ENCODE measurements around the gene MOGAT2. TPM values are rescaled to one million over a fixed set of nuclear protein-coding genes. Genes with fewer than 3 reads are reported as not detected.

Gene MOGAT2
- total RNA-seq, 5 donors from 2014 or later (not counting 1 experiment from before 2014, with no cell fraction given) = 0.23 TPM; not detected in 4

GRCh38 chr11:75725547-75726320, 8.1 kb downstream of the MOGAT2 start:
- no peak overlapping the region for H3K4me3 Mint-ChIP-seq
- no peaks in the 10 kb centered on the region for H3K36me3 Mint-ChIP-seq
- H3K9me3 Mint-ChIP-seq = no peaks in the 10 kb centered on the region
- Histone ChIP-seq H3K4me3 (ENCODE audit: control insufficient read depth in 1 of 2, extremely low read depth in 1 of 2, low read length in 1 of 2) (no peak overlapping the region), H3K9me3 (no peaks in the 10 kb centered on the region), H3K36me3 (ENCODE audit: control insufficient read depth in 2 of 2, extremely low read depth in 1 of 2, insufficient read depth in 1 of 2, low read length in 1 of 2) (no peaks in the 10 kb centered on the region), H3K4me1 (ENCODE audit: control insufficient read depth in 1 of 2, extremely low read depth in 1 of 2, insufficient read depth in 2 of 2, low read length in 2 of 2) (no peaks in the 10 kb centered on the region), H3K27me3 (replicated peaks in 1 of 2; ENCODE audit: control insufficient read depth in 2 of 2, extremely low read depth in 1 of 2, insufficient read depth in 2 of 2, low read length in 1 of 2) (peaks cover 0 to 2% of the 10 kb centered on the region in 2 experiments), H3K27ac (ENCODE audit: low read length) (no peak overlapping the region)
- DNase-seq = no peak
- H3K27me3 Mint-ChIP-seq = no peaks in the 10 kb centered on the region
- no peaks in the 10 kb centered on the region for H3K4me1 Mint-ChIP-seq
- POLR2A ChIA-PET = no interaction called here
- H3K27ac Mint-ChIP-seq = no peak overlapping the region
- CTCF ChIA-PET = no interaction called here
- WGBS (ENCODE audit: insufficient coverage) = 92% methylated on average over 10 of the region's 13 CpGs
- ATAC-seq (replicated peaks in 1 of 4) = no peak

DNA sequence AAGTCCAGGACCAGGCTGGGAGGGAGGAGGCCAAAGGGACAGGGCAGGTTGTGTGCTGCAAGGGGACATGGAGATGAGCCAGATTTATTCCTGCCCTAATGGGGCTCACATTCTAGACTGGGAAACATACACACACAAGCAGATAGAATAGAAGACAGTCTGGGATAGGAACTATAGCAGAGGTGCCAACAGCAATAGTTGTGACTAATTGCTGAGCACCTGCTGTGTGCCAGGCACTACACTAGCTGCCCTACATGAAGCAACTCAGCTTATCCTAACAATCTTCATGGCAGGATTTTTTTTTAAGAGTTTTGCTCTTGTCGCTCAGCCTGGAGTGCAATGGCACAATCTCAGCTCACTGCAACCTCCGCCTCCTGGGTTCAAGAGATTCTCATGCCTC, 11.4 kb downstream of the MOGAT2 start:
- H3K27me3 Mint-ChIP-seq = peaks cover 9 to 12% of the 10 kb centered on the region in 2 donors
- no peak overlapping the region for H3K4me3 ChIP-seq (ENCODE audit: control insufficient read depth in 1 of 2, extremely low read depth in 1 of 2, low read length in 1 of 2)
- 86% methylated on average over 1 of the region's 2 CpGs for WGBS (ENCODE audit: insufficient coverage)

GRCh38 chr11:75731095-75731494, 13.5 kb downstream of the MOGAT2 start:
- Mint-ChIP-seq H3K4me3 (no peak overlapping the region), H3K27me3 (peaks cover 12 to 15% of the 10 kb centered on the region in 2 donors), H3K27ac (no peak overlapping the region), H3K36me3 (no peaks in the 10 kb centered on the region), H3K9me3 (no peaks in the 10 kb centered on the region), H3K4me1 (no peaks in the 10 kb centered on the region)
- H3K4me3 ChIP-seq (ENCODE audit: control insufficient read depth in 1 of 2, extremely low read depth in 1 of 2, low read length in 1 of 2) = no peak overlapping the region
- no peaks in the 10 kb centered on the region for H3K9me3 ChIP-seq
- DNase-seq (no peak), ATAC-seq (replicated peaks in 1 of 4) (no peak)
- H3K4me1 ChIP-seq (ENCODE audit: control insufficient read depth in 1 of 2, extremely low read depth in 1 of 2, insufficient read depth in 2 of 2, low read length in 2 of 2) = no peaks in the 10 kb centered on the region
- ChIA-PET CTCF (no interaction called here), POLR2A (no interaction called here)
- 91% methylated on average over 4 of the region's 5 CpGs for WGBS (ENCODE audit: insufficient coverage)
- H3K27ac ChIP-seq (ENCODE audit: low read length) = no peak overlapping the region
- H3K27me3 ChIP-seq (replicated peaks in 1 of 2; ENCODE audit: control insufficient read depth in 2 of 2, extremely low read depth in 1 of 2, insufficient read depth in 2 of 2, low read length in 1 of 2) = peaks cover 0 to 20% of the 10 kb centered on the region in 2 experiments
- H3K36me3 ChIP-seq (ENCODE audit: control insufficient read depth in 2 of 2, extremely low read depth in 1 of 2, insufficient read depth in 1 of 2, low read length in 1 of 2) = no peaks in the 10 kb centered on the region

More for the DNA sequence above, 11.4 kb downstream of the MOGAT2 start:
- Histone ChIP-seq H3K27me3 (replicated peaks in 1 of 2; ENCODE audit: control insufficient read depth in 2 of 2, extremely low read depth in 1 of 2, insufficient read depth in 2 of 2, low read length in 1 of 2) (peaks cover 0 to 11% of the 10 kb centered on the region in 2 experiments), H3K36me3 (ENCODE audit: control insufficient read depth in 2 of 2, extremely low read depth in 1 of 2, insufficient read depth in 1 of 2, low read length in 1 of 2) (no peaks in the 10 kb centered on the region), H3K9me3 (no peaks in the 10 kb centered on the region), H3K27ac (ENCODE audit: low read length) (no peak overlapping the region), H3K4me1 (ENCODE audit: control insufficient read depth in 1 of 2, extremely low read depth in 1 of 2, insufficient read depth in 2 of 2, low read length in 2 of 2) (no peaks in the 10 kb centered on the region)
- CTCF ChIA-PET = no interaction called here
- no peaks in the 10 kb centered on the region for H3K4me1 Mint-ChIP-seq
- no peak overlapping the region for H3K4me3 Mint-ChIP-seq
- no peak for DNase-seq
- no peaks in the 10 kb centered on the region for H3K9me3 Mint-ChIP-seq
- no peak for ATAC-seq (replicated peaks in 1 of 4)
- POLR2A ChIA-PET = no interaction called here
- no peaks in the 10 kb centered on the region for H3K36me3 Mint-ChIP-seq
- H3K27ac Mint-ChIP-seq = no peak overlapping the region

DNA sequence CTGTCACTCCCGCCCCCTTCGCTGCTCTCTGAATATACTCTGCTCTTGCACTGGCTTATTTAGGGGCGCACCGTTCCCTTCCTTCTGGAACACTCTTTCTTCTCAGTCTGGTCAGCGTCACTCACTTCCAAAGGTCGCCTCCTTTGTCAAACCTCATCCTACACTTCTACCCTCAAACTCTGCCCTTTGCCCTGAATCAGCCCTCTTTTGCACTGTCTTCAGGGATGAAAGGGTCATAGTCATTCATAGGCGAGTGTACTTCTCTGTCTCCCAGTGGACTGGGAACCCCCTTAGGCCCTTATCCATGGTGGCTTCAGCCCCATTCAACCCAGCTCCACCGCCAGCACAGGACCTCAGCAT, 15.4 kb downstream of the MOGAT2 start:
- CTCF ChIA-PET = no interaction called here

DNA sequence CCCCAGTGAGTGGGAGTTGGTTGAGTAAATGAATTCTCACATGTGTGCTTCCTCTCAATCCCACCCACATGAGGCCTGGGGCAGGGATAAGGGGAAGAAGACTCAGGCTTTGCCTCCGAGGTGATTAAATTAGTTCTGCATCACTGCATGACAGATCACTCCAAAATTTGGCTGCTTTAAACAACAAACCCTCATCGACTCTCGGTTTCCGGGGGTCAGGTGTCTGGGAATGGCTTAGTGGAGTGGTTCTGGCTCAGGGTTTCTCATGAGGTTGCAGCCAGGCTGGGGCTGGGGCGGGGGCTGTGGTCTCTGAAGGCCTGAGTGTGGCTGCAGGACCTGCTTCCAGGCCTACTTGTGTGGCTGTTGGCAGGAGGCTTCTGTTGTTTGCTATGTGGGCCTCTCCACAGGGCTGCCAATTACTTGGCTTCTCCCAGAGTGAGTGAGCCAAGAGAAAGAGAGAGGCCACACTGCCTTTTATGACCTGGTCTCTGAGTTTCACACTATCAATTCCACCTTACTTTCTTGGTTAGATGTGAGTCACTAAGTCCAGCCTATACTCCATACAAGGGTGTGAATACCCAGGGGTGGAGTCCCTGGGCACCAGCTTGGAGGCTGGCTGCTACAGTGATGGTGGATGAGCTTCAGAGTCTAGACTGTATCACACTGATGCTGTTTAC, 15.9 kb downstream of the MOGAT2 start:
- no peak overlapping the region for H3K4me3 ChIP-seq (ENCODE audit: control insufficient read depth in 1 of 2, extremely low read depth in 1 of 2, low read length in 1 of 2)
- no peak overlapping the region for H3K27ac Mint-ChIP-seq
- no peaks in the 10 kb centered on the region for H3K36me3 ChIP-seq (ENCODE audit: control insufficient read depth in 2 of 2, extremely low read depth in 1 of 2, insufficient read depth in 1 of 2, low read length in 1 of 2)
- no peaks in the 10 kb centered on the region for H3K9me3 Mint-ChIP-seq
- no peak overlapping the region for H3K27ac ChIP-seq (ENCODE audit: low read length)
- no peak overlapping the region for H3K4me3 Mint-ChIP-seq
- no peak for ATAC-seq (replicated peaks in 1 of 4)
- H3K9me3 ChIP-seq = no peaks in the 10 kb centered on the region
- no peaks in the 10 kb centered on the region for H3K4me1 ChIP-seq (ENCODE audit: control insufficient read depth in 1 of 2, extremely low read depth in 1 of 2, insufficient read depth in 2 of 2, low read length in 2 of 2)
- no peaks in the 10 kb centered on the region for H3K4me1 Mint-ChIP-seq
- CTCF ChIA-PET = no interaction called here
- 71% methylated on average over 1 of the region's 5 CpGs for WGBS (ENCODE audit: insufficient coverage)
- no peaks in the 10 kb centered on the region for H3K36me3 Mint-ChIP-seq
- peaks cover 0 to 24% of the 10 kb centered on the region in 2 experiments for H3K27me3 ChIP-seq (replicated peaks in 1 of 2; ENCODE audit: control insufficient read depth in 2 of 2, extremely low read depth in 1 of 2, insufficient read depth in 2 of 2, low read length in 1 of 2)
- POLR2A ChIA-PET = no interaction called here
- no peak for DNase-seq
- peaks cover 15 to 16% of the 10 kb centered on the region in 2 donors for H3K27me3 Mint-ChIP-seq

More for the DNA sequence above, 15.4 kb downstream of the MOGAT2 start:
- Histone ChIP-seq H3K9me3 (no peaks in the 10 kb centered on the region), H3K27me3 (replicated peaks in 1 of 2; ENCODE audit: control insufficient read depth in 2 of 2, extremely low read depth in 1 of 2, insufficient read depth in 2 of 2, low read length in 1 of 2) (peaks cover 0 to 24% of the 10 kb centered on the region in 2 experiments), H3K4me3 (ENCODE audit: control insufficient read depth in 1 of 2, extremely low read depth in 1 of 2, low read length in 1 of 2) (no peak overlapping the region), H3K4me1 (ENCODE audit: control insufficient read depth in 1 of 2, extremely low read depth in 1 of 2, insufficient read depth in 2 of 2, low read length in 2 of 2) (no peaks in the 10 kb centered on the region), H3K36me3 (ENCODE audit: control insufficient read depth in 2 of 2, extremely low read depth in 1 of 2, insufficient read depth in 1 of 2, low read length in 1 of 2) (no peaks in the 10 kb centered on the region), H3K27ac (ENCODE audit: low read length) (no peak overlapping the region)
- POLR2A ChIA-PET = no interaction called here
- Mint-ChIP-seq H3K4me1 (no peaks in the 10 kb centered on the region), H3K27me3 (peaks cover 15% of the 10 kb centered on the region in 2 donors), H3K9me3 (no peaks in the 10 kb centered on the region), H3K4me3 (no peak overlapping the region), H3K27ac (no peak overlapping the region), H3K36me3 (no peaks in the 10 kb centered on the region)
- no peak for ATAC-seq (replicated peaks in 1 of 4)
- 91% methylated on average over 6 of the region's 8 CpGs for WGBS (ENCODE audit: insufficient coverage)
- DNase-seq = no peak

DNA sequence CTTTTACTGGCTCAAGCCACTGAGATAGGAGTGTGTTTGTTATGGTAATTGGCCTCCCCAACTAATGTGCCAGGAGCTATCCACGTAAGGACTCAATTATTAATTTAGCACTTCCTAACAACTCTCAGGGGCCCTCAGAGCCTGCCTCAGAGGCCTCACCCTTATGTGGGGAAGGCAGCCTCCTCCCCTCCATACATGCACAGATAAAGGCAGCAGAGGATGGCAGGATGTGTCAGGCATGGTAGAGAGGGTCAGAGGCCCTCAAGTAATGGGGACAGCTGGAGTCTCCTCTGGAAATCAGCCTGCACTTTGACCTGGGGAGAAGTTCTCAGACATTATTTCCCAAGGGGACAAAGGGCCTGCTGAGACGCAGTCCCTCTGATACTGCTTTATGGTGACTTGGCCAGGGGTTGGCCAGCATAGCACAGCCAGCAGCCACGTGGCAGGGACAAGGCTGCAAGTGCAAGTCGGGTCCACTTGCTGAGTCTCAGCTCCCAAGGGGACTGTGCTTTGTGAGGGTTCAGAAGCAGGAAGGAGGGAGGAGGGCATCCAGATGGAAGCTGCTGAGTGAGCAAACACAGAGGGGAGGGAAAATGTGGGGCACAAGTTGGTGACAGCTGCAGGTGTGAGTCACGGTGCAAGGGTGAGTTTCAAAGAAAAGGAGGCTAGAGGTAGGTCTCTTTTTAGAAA, 17.0 kb downstream of the MOGAT2 start:
- no peak for ATAC-seq (replicated peaks in 1 of 4)
- no peaks in the 10 kb centered on the region for H3K9me3 Mint-ChIP-seq
- ChIA-PET CTCF (no interaction called here), POLR2A (no interaction called here)
- DNase-seq = no peak
- no peaks in the 10 kb centered on the region for H3K4me1 Mint-ChIP-seq
- H3K27ac Mint-ChIP-seq = no peak overlapping the region
- H3K36me3 Mint-ChIP-seq = no peaks in the 10 kb centered on the region
- Histone ChIP-seq H3K4me1 (ENCODE audit: control insufficient read depth in 1 of 2, extremely low read depth in 1 of 2, insufficient read depth in 2 of 2, low read length in 2 of 2) (no peaks in the 10 kb centered on the region), H3K36me3 (ENCODE audit: control insufficient read depth in 2 of 2, extremely low read depth in 1 of 2, insufficient read depth in 1 of 2, low read length in 1 of 2) (no peaks in the 10 kb centered on the region), H3K27ac (ENCODE audit: low read length) (no peak overlapping the region), H3K4me3 (ENCODE audit: control insufficient read depth in 1 of 2, extremely low read depth in 1 of 2, low read length in 1 of 2) (no peak overlapping the region), H3K27me3 (replicated peaks in 1 of 2; ENCODE audit: control insufficient read depth in 2 of 2, extremely low read depth in 1 of 2, insufficient read depth in 2 of 2, low read length in 1 of 2) (peaks cover 0 to 24% of the 10 kb centered on the region in 2 experiments), H3K9me3 (no peaks in the 10 kb centered on the region)
- H3K4me3 Mint-ChIP-seq = no peak overlapping the region
- H3K27me3 Mint-ChIP-seq = peaks cover 15 to 22% of the 10 kb centered on the region in 2 donors
- WGBS (ENCODE audit: insufficient coverage) = 67% methylated on average over 4 of the region's 5 CpGs
